Liver (tissue), 9 donors: ENCODE measurements around the gene LRRC74A. TPM values are rescaled to one million over a fixed set of nuclear protein-coding genes. Genes with fewer than 3 reads are reported as not detected.
"Not testable (repeated sequence)": the region's sequence is repeated elsewhere in the genome, so short reads cannot be mapped to it uniquely, and the experiment has no call there.

Source experiments
- DNase-seq: peaks from one replicate; pipeline ENCODE4 v3.0.0-alpha.2; 2017; ENCODE audit warnings: low spot score
- H3K27ac ChIP-seq, 2 donors: one replicate each; pipeline ENCODE4 v1.7.0; 2013; ENCODE audit warnings: inconsistent platforms in 2 of 2, low read length in 2 of 2, control low read depth in 1 of 2, low read depth in 1 of 2, mild to moderate bottlenecking in 1 of 2
- H3K27me3 ChIP-seq, 4 donors: one replicate each; pipeline versions ENCODE4 v1.6.1 to v1.7.0; 2013; ENCODE audit warnings: low read length in 3 of 4, inconsistent platforms in 1 of 4, mild to moderate bottlenecking in 1 of 4, moderate library complexity in 1 of 4; ENCODE audit not compliant: control insufficient read depth in 4 of 4, insufficient read depth in 4 of 4
- H3K36me3 ChIP-seq, 4 donors: one replicate each; pipeline versions ENCODE4 v1.6.1 to v1.7.0; 2013; ENCODE audit warnings: low read length in 3 of 4, mild to moderate bottlenecking in 3 of 4, low read depth in 1 of 4, moderate library complexity in 1 of 4; ENCODE audit not compliant: control insufficient read depth in 4 of 4, insufficient read depth in 3 of 4
- H3K4me1 ChIP-seq, 4 donors: one replicate each; pipeline versions ENCODE4 v1.6.1 to v1.7.0; 2013; ENCODE audit warnings: low read length in 3 of 4, mild to moderate bottlenecking in 3 of 4, moderate library complexity in 1 of 4; ENCODE audit not compliant: control insufficient read depth in 4 of 4, insufficient read depth in 4 of 4
- H3K4me3 ChIP-seq, 3 donors: one replicate each; pipeline versions ENCODE4 v1.6.1 to v1.7.0; 2013; ENCODE audit warnings: low read length in 3 of 3, control low read depth in 1 of 3, low read depth in 1 of 3, mild to moderate bottlenecking in 1 of 3
- H3K9ac ChIP-seq, 2 donors: one replicate each; pipeline ENCODE4 v1.7.0; 2013; ENCODE audit warnings: low read length in 2 of 2, mild to moderate bottlenecking in 2 of 2, moderate library complexity in 2 of 2, control low read depth in 1 of 2, low read depth in 1 of 2
- H3K9me3 ChIP-seq, 4 donors: one replicate each; pipeline versions ENCODE4 v1.6.1 to v1.7.0; 2013; ENCODE audit warnings: low read length in 3 of 4; ENCODE audit not compliant: control insufficient read depth in 4 of 4
- ATF3 ChIP-seq: IDR thresholded peaks from 2 replicates; pipeline ENCODE4 v1.6.1; 2016; ENCODE audit warnings: antibody characterized with exemption
- FOXA1 ChIP-seq: IDR thresholded peaks from 2 replicates; pipeline ENCODE4 v1.6.1; 2016; ENCODE audit warnings: antibody characterized with exemption
- FOXA2 ChIP-seq: IDR thresholded peaks from 2 replicates; pipeline ENCODE4 v1.6.1; 2016; ENCODE audit warnings: antibody characterized with exemption
- GABPA ChIP-seq, 2 donors: IDR thresholded peaks in 1 of 2; conservative IDR thresholded peaks in 1 of 2; 2 replicates each; pipeline ENCODE4 v1.6.1; 2016; ENCODE audit warnings: antibody characterized with exemption in 2 of 2, mild to moderate bottlenecking in 1 of 2, moderate library complexity in 1 of 2
- HNF4A ChIP-seq, 2 donors: conservative IDR thresholded peaks; 2 replicates each; pipeline ENCODE4 v1.6.1; 2016; ENCODE audit warnings: antibody characterized with exemption in 2 of 2, mild to moderate bottlenecking in 2 of 2
- JUND ChIP-seq, 2 donors: IDR thresholded peaks; 2 replicates each; pipeline ENCODE4 v1.6.1; 2016; ENCODE audit warnings: antibody characterized with exemption in 2 of 2
- MAX ChIP-seq: IDR thresholded peaks from 2 replicates; pipeline ENCODE4 v1.6.1; 2016; ENCODE audit warnings: antibody characterized with exemption
- NR2F2 ChIP-seq: IDR thresholded peaks from 2 replicates; pipeline ENCODE4 v1.6.1; 2016; ENCODE audit warnings: antibody characterized with exemption
- RAD21 ChIP-seq, 2 donors: IDR thresholded peaks; 2 replicates each; pipeline ENCODE4 v1.6.1; 2016; ENCODE audit warnings: antibody characterized with exemption in 2 of 2, mild to moderate bottlenecking in 2 of 2
- REST ChIP-seq: IDR thresholded peaks from 2 replicates; pipeline ENCODE4 v1.6.1; 2016; ENCODE audit warnings: antibody characterized with exemption, mild to moderate bottlenecking
- SP1 ChIP-seq: IDR thresholded peaks from 2 replicates; pipeline ENCODE4 v1.6.1; 2018; ENCODE audit warnings: antibody characterized with exemption, mild to moderate bottlenecking
- WGBS: extraction: QIAGEN DNeasy Blood & Tissue Kit; methylation state at CpG from one replicate; pipeline ENCODE4 v1.1.7; 2013; 5-methylcytosine and 5-hydroxymethylcytosine counted together
- polyA plus RNA-seq, 2 donors: library from polyadenylated mRNA; stranded (reverse) in 1 of 2; unstranded in 1 of 2; fragments of 200-250 nt in 1 of 2; fragments of >200 nt in 1 of 2; fragmentation: Nextera tagmentation in 1 of 2; extraction: Ambion mirVana in 1 of 2; gene quantifications; one replicate each; pipeline versions ENCODE4 v1.2.1 to v1.2.3, GENCODE V29; 2013 to 2015
- total RNA-seq, 2 donors: library from RNA; depleted of rRNA; stranded (reverse); fragments of >200 nt; gene quantifications; one replicate each; pipeline ENCODE4 v1.2.3, GENCODE V29; 2014
- donor health status: healthy.
- donor health status: healthy.
- donor health status: healthy.
- donor health status: healthy.
- donor health status: healthy.

Gene LRRC74A
- total and polyA plus RNA-seq, 4 donors: not detected

- no peak overlapping the region for H3K4me3 ChIP-seq
- H3K27me3 ChIP-seq: no peaks in the 10 kb centered on the region
- no peaks in the 10 kb centered on the region for H3K9me3 ChIP-seq
- WGBS: 79% methylated on average over 1 of the region's 1 CpG
- H3K27ac ChIP-seq: no peak overlapping the region
- H3K9ac ChIP-seq: no peak overlapping the region
- no peak for DNase-seq
- TF ChIP-seq ATF3 (no peak), JUND (IDR thresholded peaks at IDR 0.05) (no peak), GABPA (IDR thresholded peaks at IDR 0.05 in 1 of 2, conservative IDR thresholded peaks at IDR 0.05 in 1 of 2) (no peak), SP1 (no peak), RAD21 (IDR thresholded peaks at IDR 0.05) (no peak), REST (no peak), NR2F2 (no peak), HNF4A (conservative IDR thresholded peaks at IDR 0.05) (no peak)
- peaks cover 0 to 7% (median 4%) of the 10 kb centered on the region in 4 donors for H3K4me1 ChIP-seq
- no peaks in the 10 kb centered on the region for H3K36me3 ChIP-seq
Measured at GRCh38 chr14:76911473-76911872, 85.3 kb downstream of the LRRC74A start.

- DNase-seq, H3K27me3 ChIP-seq, H3K36me3 ChIP-seq, H3K9ac ChIP-seq, H3K4me3 ChIP-seq, H3K9me3 ChIP-seq, H3K27ac ChIP-seq: not testable (repeated sequence)
- peaks cover 17 to 30% (median 24%) of the 10 kb centered on the region in 4 donors for H3K4me1 ChIP-seq
- 81% methylated on average over 8 of the region's 8 CpGs for WGBS
Measured at GRCh38 chr14:76914533-76915081, 88.4 kb downstream of the LRRC74A start.

- no peak for DNase-seq
- TF ChIP-seq FOXA1: no peak
- TF ChIP-seq FOXA2: no peak
- TF ChIP-seq MAX: no peak
- H3K27me3 ChIP-seq: no peaks in the 10 kb centered on the region
- no peak overlapping the region for H3K27ac ChIP-seq
- H3K4me3 ChIP-seq: no peak overlapping the region
- H3K4me1 ChIP-seq: peaks cover 22 to 38% (median 31%) of the 10 kb centered on the region in 4 donors
- H3K9ac ChIP-seq: no peak overlapping the region
- H3K9me3 ChIP-seq: no peaks in the 10 kb centered on the region
- 89% methylated on average over 15 of the region's 15 CpGs for WGBS
- H3K36me3 ChIP-seq: no peaks in the 10 kb centered on the region
Measured at GRCh38 chr14:76916040-76916715, 90.0 kb downstream of the LRRC74A start.
